Fibroblast of lung (primary cell): ENCODE measurements around the gene SURF1. TPM values are rescaled to one million over a fixed set of nuclear protein-coding genes. Genes with fewer than 3 reads are reported as not detected.

Experiments
- DNase-seq, 2 donors: peaks; one replicate each; pipeline versions ENCODE4 v3.0.0 to v3.0.0-alpha.2; 2010; ENCODE audit warnings: low read depth in 2 of 2
- H2AFZ ChIP-seq: 2 replicates; pipeline ENCODE4 v1.5.1; 2012; ENCODE audit warnings: low read length, control low read depth, inconsistent platforms
- H3K27ac ChIP-seq: 2 replicates; pipeline ENCODE4 v1.5.1; 2011; ENCODE audit warnings: low read length, control low read depth; ENCODE audit not compliant: insufficient read depth
- H3K27me3 ChIP-seq: 2 replicates; pipeline ENCODE4 v1.5.1; 2011; ENCODE audit warnings: mild to moderate bottlenecking, low read length; ENCODE audit not compliant: control insufficient read depth, insufficient read depth
- H3K36me3 ChIP-seq: 2 replicates; pipeline ENCODE4 v1.5.1; 2011; ENCODE audit warnings: low read length; ENCODE audit not compliant: control insufficient read depth, insufficient read depth
- H3K4me1 ChIP-seq: 2 replicates; pipeline ENCODE4 v1.5.1; 2011; ENCODE audit warnings: low read length; ENCODE audit not compliant: control insufficient read depth, insufficient read depth; ENCODE audit errors: extremely low read depth
- H3K4me2 ChIP-seq: 2 replicates; pipeline ENCODE4 v1.5.1; 2011; ENCODE audit warnings: low read length, control low read depth; ENCODE audit not compliant: insufficient read depth; ENCODE audit errors: extremely low read depth
- H3K4me3 ChIP-seq, 4 experiments: fragments of 200-600 bp in 1 of 4; sonication (generic) in 1 of 4; replicated peaks in 1 of 4; 2 replicates each; pipeline ENCODE4 v1.5.1; 2011 to 2016; ENCODE audit warnings: low read length in 4 of 4, low read depth in 3 of 4, mild to moderate bottlenecking in 3 of 4, control low read depth in 2 of 4, inconsistent platforms in 1 of 4, mixed read lengths in 1 of 4; ENCODE audit not compliant: insufficient read depth in 1 of 4; ENCODE audit errors: control extremely low read depth in 1 of 4
- H3K79me2 ChIP-seq: 2 replicates; pipeline ENCODE4 v1.5.1; 2012; ENCODE audit warnings: mild to moderate bottlenecking, low read length, inconsistent platforms; ENCODE audit not compliant: control insufficient read depth, insufficient read depth
- H3K9ac ChIP-seq: 2 replicates; pipeline ENCODE4 v1.5.1; 2011; ENCODE audit warnings: mild to moderate bottlenecking, low read length, control low read depth; ENCODE audit not compliant: insufficient read depth
- H3K9me3 ChIP-seq: 2 replicates; pipeline ENCODE4 v1.5.1; 2012; ENCODE audit warnings: low read depth, low read length; ENCODE audit not compliant: control insufficient read depth, insufficient read depth
- H4K20me1 ChIP-seq: 2 replicates; pipeline ENCODE4 v1.5.1; 2011; ENCODE audit warnings: low read length; ENCODE audit not compliant: control insufficient read depth, insufficient read depth; ENCODE audit errors: extremely low read depth
- CTCF ChIP-seq, 2 donors: IDR thresholded peaks in 1 of 2; conservative IDR thresholded peaks in 1 of 2; 1 replicate in 1 of 2; 2 replicates in 1 of 2; pipeline ENCODE4 v1.5.1; 2011 to 2012; ENCODE audit warnings: low read length in 2 of 2, control low read depth in 1 of 2, inconsistent platforms in 1 of 2, low read depth in 1 of 2, mild to moderate bottlenecking in 1 of 2
- EZH2 ChIP-seq: IDR thresholded peaks from 2 replicates; pipeline ENCODE4 v1.5.1; 2012; ENCODE audit warnings: low read length, control low read depth, mild to moderate bottlenecking; ENCODE audit errors: missing control alignments
- polyA plus RNA-seq, 2 donors: library from polyadenylated mRNA; depleted of rRNA in 1 of 2; stranded (reverse) in 1 of 2; unstranded in 1 of 2; fragments of >200 nt; gene quantifications; 2 replicates each; pipeline ENCODE4 v1.2.1, GENCODE V29; 2011 to 2012; ENCODE audit warnings: missing spikeins in 1 of 2
- total RNA-seq: library from RNA; depleted of rRNA; stranded (reverse); fragments of >200 nt; gene quantifications from 2 replicates; pipeline ENCODE4 v1.2.1, GENCODE V29; 2014

The SURF1 gene
- total and polyA plus RNA-seq, 2 donors (not counting 1 experiment from before 2014, with no cell fraction given) = 27.9 to 31.7 TPM

- peaks cover 24% of the 10 kb centered on the region for H3K36me3 ChIP-seq
- DNase-seq = no peak
Observed at GRCh38 chr9:133332381-133332730, 23.9 kb downstream of the SURF1 start.

DNA sequence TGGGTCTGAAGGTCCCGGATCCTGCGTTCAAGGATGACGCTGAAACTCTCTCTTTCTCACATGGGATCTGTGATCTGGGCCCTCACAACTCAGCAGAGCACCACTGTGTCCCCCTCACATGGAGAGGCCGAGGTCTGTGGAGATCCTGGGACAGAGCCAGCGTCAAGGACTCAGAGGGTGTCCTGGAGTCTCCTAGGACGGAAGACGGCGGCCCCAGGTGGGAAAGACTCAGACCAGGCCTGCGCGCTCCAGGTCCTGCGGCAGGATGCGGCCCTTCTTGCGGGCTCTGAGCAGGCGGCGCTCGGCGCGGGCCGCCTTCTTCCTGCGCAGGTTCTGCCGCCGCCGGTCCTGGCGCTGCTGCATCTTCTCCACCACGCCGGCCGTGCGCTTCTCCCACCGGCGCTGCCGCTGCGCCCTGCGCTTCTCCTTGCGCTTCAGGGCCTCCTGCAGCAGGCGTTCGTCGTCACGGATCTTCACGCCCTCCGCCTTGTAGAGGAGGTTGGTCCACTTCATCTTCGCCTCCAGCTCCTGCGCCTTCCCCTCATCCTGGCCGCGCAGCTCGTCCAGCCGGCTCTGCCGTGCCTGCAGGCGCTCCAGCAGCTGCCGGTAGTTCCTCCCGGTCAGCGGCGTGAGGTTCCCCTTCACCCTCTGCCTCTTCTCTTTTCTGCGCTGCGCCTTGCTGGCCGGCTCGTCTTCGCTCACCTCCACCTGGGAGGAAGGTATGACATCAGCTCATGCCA is 24.5 kb downstream of the SURF1 start:
- no peaks in the 10 kb centered on the region for H4K20me1 ChIP-seq
- peaks cover 2% of the 10 kb centered on the region for H3K4me1 ChIP-seq
- H3K79me2 ChIP-seq = peaks cover 13% of the 10 kb centered on the region
- DNase-seq = no peak
- peaks cover 24% of the 10 kb centered on the region for H3K36me3 ChIP-seq
- no peak overlapping the region for H3K9ac ChIP-seq
- no peak overlapping the region for H3K4me2 ChIP-seq
- no peaks in the 10 kb centered on the region for H3K27me3 ChIP-seq
- no peak overlapping the region for H2AFZ ChIP-seq
- no peak for TF ChIP-seq EZH2
- no peak for TF ChIP-seq CTCF (conservative IDR thresholded peaks at IDR 0.05 in 1 of 2, IDR thresholded peaks at IDR 0.05 in 1 of 2; ENCODE audit: low read depth in 1 of 2, low read length in 2 of 2)
- no peak overlapping the region for H3K27ac ChIP-seq
- H3K9me3 ChIP-seq = no peaks in the 10 kb centered on the region
- H3K4me3 ChIP-seq = no peak overlapping the region

More at GRCh38 chr9:133332381-133332730, 23.9 kb downstream of the SURF1 start:
- Histone ChIP-seq H3K4me1 (peaks cover 2% of the 10 kb centered on the region), H3K9ac (no peak overlapping the region), H4K20me1 (no peaks in the 10 kb centered on the region), H3K27ac (no peak overlapping the region), H3K4me2 (no peak overlapping the region), H3K27me3 (no peaks in the 10 kb centered on the region), H3K4me3 (no peak overlapping the region), H3K9me3 (no peaks in the 10 kb centered on the region), H3K79me2 (peaks cover 13% of the 10 kb centered on the region), H2AFZ (no peak overlapping the region)
- TF ChIP-seq CTCF (conservative IDR thresholded peaks at IDR 0.05 in 1 of 2, IDR thresholded peaks at IDR 0.05 in 1 of 2; ENCODE audit: low read depth in 1 of 2, low read length in 2 of 2) (no peak), EZH2 (no peak)

DNA sequence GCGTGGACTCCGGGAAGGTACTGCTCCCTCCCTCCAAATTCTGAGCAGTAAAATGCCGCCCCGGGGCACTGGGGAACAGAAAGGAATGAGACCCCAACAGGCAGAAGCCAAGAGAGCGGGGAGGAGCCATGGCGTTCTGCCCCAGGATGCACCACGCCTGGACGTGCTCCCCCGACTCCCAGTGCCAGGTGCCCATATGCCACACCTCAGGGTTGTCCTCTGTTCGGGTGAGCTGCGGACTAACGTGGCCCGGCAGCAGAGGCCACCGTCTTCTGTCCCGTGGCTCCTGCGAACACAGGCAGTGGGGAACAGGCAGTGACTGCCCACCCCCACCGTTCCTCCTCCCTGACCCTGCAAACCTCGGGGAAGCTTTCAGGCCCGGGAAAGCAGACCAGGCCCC is 25.1 kb downstream of the SURF1 start:
- H3K27ac ChIP-seq = no peak overlapping the region
- no peak for DNase-seq
- no peak overlapping the region for H3K4me3 ChIP-seq
- TF ChIP-seq EZH2 = no peak
- no peak for TF ChIP-seq CTCF (conservative IDR thresholded peaks at IDR 0.05 in 1 of 2, IDR thresholded peaks at IDR 0.05 in 1 of 2; ENCODE audit: low read depth in 1 of 2, low read length in 2 of 2)
- peaks cover 24% of the 10 kb centered on the region for H3K36me3 ChIP-seq
- H4K20me1 ChIP-seq = no peaks in the 10 kb centered on the region
- H3K27me3 ChIP-seq = no peaks in the 10 kb centered on the region
- no peaks in the 10 kb centered on the region for H3K9me3 ChIP-seq
- H2AFZ ChIP-seq = no peak overlapping the region
- no peak overlapping the region for H3K9ac ChIP-seq
- H3K79me2 ChIP-seq = peaks cover 13% of the 10 kb centered on the region
- no peaks in the 10 kb centered on the region for H3K4me1 ChIP-seq
- no peak overlapping the region for H3K4me2 ChIP-seq
